Measurements from ENCODE around the gene ZNF385B.

Gene ZNF385B

GRCh38 chr2:179729966-179730365, 131.4 kb downstream of the ZNF385B start:
- no peak for DNase-seq

- DNase-seq, result no peak
These were observed 134.8 kb downstream of the ZNF385B start for GRCh38 chr2:179726461-179727180.

- DNase-seq, result no peak
These were observed 137.0 kb downstream of the ZNF385B start for GRCh38 chr2:179724403-179724802.

- no peak for DNase-seq
These were observed 141.1 kb downstream of the ZNF385B start for GRCh38 chr2:179720173-179720772.

GRCh38 chr2:179715871-179716270, 145.5 kb downstream of the ZNF385B start:
- no peak for DNase-seq

GRCh38 chr2:179715196-179715595, 146.2 kb downstream of the ZNF385B start:
- DNase-seq, result no peak

- DNase-seq, result no peak
These were observed 148.6 kb downstream of the ZNF385B start for GRCh38 chr2:179712825-179713224.

- DNase-seq, result no peak
These were observed 150.0 kb downstream of the ZNF385B start for GRCh38 chr2:179711375-179711774.

- DNase-seq, result no peak
These were observed 157.7 kb downstream of the ZNF385B start for GRCh38 chr2:179703702-179704101.

GRCh38 chr2:179702912-179703311, 158.5 kb downstream of the ZNF385B start:
- DNase-seq, result no peak

GRCh38 chr2:179701524-179702110, 159.8 kb downstream of the ZNF385B start:
- DNase-seq, result no peak

GRCh38 chr2:179695486-179695885, 165.9 kb downstream of the ZNF385B start:
- DNase-seq, result no peak

GRCh38 chr2:179694963-179695362, 166.4 kb downstream of the ZNF385B start:
- no peak for DNase-seq

GRCh38 chr2:179692610-179693009, 168.8 kb downstream of the ZNF385B start:
- no peak for DNase-seq

GRCh38 chr2:179692043-179692442, 169.4 kb downstream of the ZNF385B start:
- no peak for DNase-seq

- no peak for DNase-seq
These were observed 170.2 kb downstream of the ZNF385B start for GRCh38 chr2:179691235-179691634.

GRCh38 chr2:179686718-179687342, 174.6 kb downstream of the ZNF385B start:
- DNase-seq, result no peak

GRCh38 chr2:179686069-179686468, 175.3 kb downstream of the ZNF385B start:
- DNase-seq, result no peak

- no peak for DNase-seq
These were observed 176.3 kb downstream of the ZNF385B start for GRCh38 chr2:179685146-179685545.

GRCh38 chr2:179682756-179683155, 178.7 kb downstream of the ZNF385B start:
- DNase-seq, result no peak

- DNase-seq, result no peak
These were observed 183.5 kb downstream of the ZNF385B start for GRCh38 chr2:179677746-179678505.

- DNase-seq, result no peak
These were observed 184.2 kb downstream of the ZNF385B start for GRCh38 chr2:179677077-179677688.

- no peak for DNase-seq
These were observed 186.0 kb downstream of the ZNF385B start for GRCh38 chr2:179675435-179675834.

All from SHP77 (cell line).